Neural cell (in vitro differentiated cells): Measurements from ENCODE around the gene EIF2D. TPM values are rescaled to one million over a fixed set of nuclear protein-coding genes. Genes with fewer than 3 reads are reported as not detected.

Experiments
- H2AFZ ChIP-seq: fragments of 200-600, 300-800 bp; sonication (generic), shearing (Covaris generic); 2 replicates; pipeline ENCODE4 v1.6.0; 2014; ENCODE audit warnings: low read depth, mild to moderate bottlenecking, antibody characterized with exemption, low read length, moderate library complexity
- H3F3A ChIP-seq: fragments of 200-600 bp; shearing (Covaris generic); 2 replicates; pipeline ENCODE4 v1.6.1; 2016; ENCODE audit warnings: mild to moderate bottlenecking, moderate library complexity, mixed read lengths, antibody characterized with exemption, low read length; ENCODE audit not compliant: insufficient read depth, poor library complexity, severe bottlenecking
- H3K27ac ChIP-seq: fragments of 200-600, 300-800 bp; sonication (generic), shearing (Covaris generic); 2 replicates; pipeline ENCODE4 v1.5.1; 2014; ENCODE audit warnings: mild to moderate bottlenecking, low read length, moderate library complexity
- H3K27me3 ChIP-seq: fragments of 300-800, 200-600 bp; sonication (generic), shearing (Covaris generic); 2 replicates; pipeline ENCODE4 v1.6.0; 2014; ENCODE audit warnings: mild to moderate bottlenecking, low read depth, low read length, moderate library complexity; ENCODE audit not compliant: insufficient read depth
- H3K36me3 ChIP-seq: fragments of 300-800, 200-600 bp; sonication (generic), shearing (Covaris generic); 2 replicates; pipeline ENCODE4 v1.5.1; 2014; ENCODE audit warnings: mild to moderate bottlenecking, antibody characterized with exemption, low read length, moderate library complexity; ENCODE audit not compliant: insufficient read depth
- H3K4me2 ChIP-seq: fragments of 300-800, 200-600 bp; sonication (generic), shearing (Covaris generic); 2 replicates; pipeline ENCODE4 v1.6.0; 2014; ENCODE audit warnings: mild to moderate bottlenecking, low read length
- H3K4me3 ChIP-seq: fragments of 300-800, 200-600 bp; sonication (generic), shearing (Covaris generic); 2 replicates; pipeline ENCODE4 v1.5.1; 2014; ENCODE audit warnings: mild to moderate bottlenecking, low read length, moderate library complexity
- H3K79me2 ChIP-seq: fragments of 200-600 bp; shearing (Covaris generic); replicated peaks from 2 replicates; pipeline ENCODE4 v1.6.0; 2014; ENCODE audit warnings: mild to moderate bottlenecking, low read length, moderate library complexity; ENCODE audit not compliant: insufficient read depth
- H3K9ac ChIP-seq: fragments of 300-800, 200-600 bp; sonication (generic), shearing (Covaris generic); 2 replicates; pipeline ENCODE4 v1.6.1; 2016; ENCODE audit warnings: mild to moderate bottlenecking, low read length, mixed read lengths
- H3K9me2 ChIP-seq: fragments of 200-600 bp; shearing (Covaris generic); 2 replicates; pipeline ENCODE4 v1.6.1; 2016; ENCODE audit warnings: mild to moderate bottlenecking, low read length, mixed read lengths; ENCODE audit not compliant: insufficient read depth
- H3K9me3 ChIP-seq: fragments of 200-600, 300-800 bp; sonication (generic), shearing (Covaris generic); 2 replicates; pipeline ENCODE4 v1.6.1; 2016; ENCODE audit warnings: mild to moderate bottlenecking, mixed run types, low read length, moderate library complexity, mixed read lengths
- H4K20me1 ChIP-seq: fragments of 200-600 bp; shearing (Covaris generic); 2 replicates; pipeline ENCODE4 v1.6.1; 2016; ENCODE audit warnings: mild to moderate bottlenecking, mixed run types; ENCODE audit not compliant: insufficient read depth
- EP300 ChIP-seq: fragments of 450-650 bp; conservative IDR thresholded peaks from 2 replicates; pipeline ENCODE4 v1.6.1; 2014; ENCODE audit warnings: antibody characterized with exemption, mild to moderate bottlenecking, moderate library complexity; ENCODE audit not compliant: poor library complexity, severe bottlenecking
- EZH2 ChIP-seq: fragments of 200-600, 300-800 bp; shearing (Covaris generic), sonication (generic); IDR thresholded peaks from 2 replicates; pipeline ENCODE4 v1.6.1; 2014; ENCODE audit warnings: antibody characterized with exemption, low read length, borderline replicate concordance, mild to moderate bottlenecking; ENCODE audit not compliant: insufficient read depth, poor library complexity, severe bottlenecking
- MXI1 ChIP-seq: fragments of 450-650 bp; conservative IDR thresholded peaks from 2 replicates; pipeline ENCODE4 v1.6.1; 2014; ENCODE audit warnings: antibody characterized with exemption, mild to moderate bottlenecking; ENCODE audit not compliant: poor library complexity, severe bottlenecking
- POLR2AphosphoS5 ChIP-seq: IDR thresholded peaks from 2 replicates; pipeline ENCODE4 v1.6.1; 2012
- RAD21 ChIP-seq: fragments of 450-650 bp; conservative IDR thresholded peaks from 2 replicates; pipeline ENCODE4 v1.6.1; 2014; ENCODE audit warnings: antibody characterized with exemption, mild to moderate bottlenecking, moderate library complexity
- SMC3 ChIP-seq: fragments of 450-650 bp; conservative IDR thresholded peaks from 2 replicates; pipeline ENCODE4 v1.6.1; 2014; ENCODE audit warnings: antibody characterized with exemption, mild to moderate bottlenecking, moderate library complexity; ENCODE audit not compliant: poor library complexity
- TAF1 ChIP-seq: IDR thresholded peaks from 2 replicates; pipeline ENCODE4 v1.6.1; 2012; ENCODE audit warnings: low read depth
- polyA plus RNA-seq: library from polyadenylated mRNA; depleted of rRNA; stranded (reverse); fragments of >200 nt; gene quantifications from 2 replicates; pipeline ENCODE4 v1.2.3, GENCODE V29; 2014
- TF ChIP-seq, protein P1 (sequence below): IDR thresholded peaks from 2 replicates; pipeline ENCODE4 v1.6.1; 2012; ENCODE audit warnings: borderline replicate concordance
- TF ChIP-seq, protein P2 (sequence below): fragments of 450-650 bp; IDR thresholded peaks from 2 replicates; pipeline ENCODE4 v1.5.1; 2014; ENCODE audit warnings: antibody characterized with exemption, mild to moderate bottlenecking, moderate library complexity; ENCODE audit not compliant: poor library complexity, severe bottlenecking

EIF2D gene
- polyA plus RNA-seq, 1 donor from 2014 or later = 37.1 TPM

DNA sequence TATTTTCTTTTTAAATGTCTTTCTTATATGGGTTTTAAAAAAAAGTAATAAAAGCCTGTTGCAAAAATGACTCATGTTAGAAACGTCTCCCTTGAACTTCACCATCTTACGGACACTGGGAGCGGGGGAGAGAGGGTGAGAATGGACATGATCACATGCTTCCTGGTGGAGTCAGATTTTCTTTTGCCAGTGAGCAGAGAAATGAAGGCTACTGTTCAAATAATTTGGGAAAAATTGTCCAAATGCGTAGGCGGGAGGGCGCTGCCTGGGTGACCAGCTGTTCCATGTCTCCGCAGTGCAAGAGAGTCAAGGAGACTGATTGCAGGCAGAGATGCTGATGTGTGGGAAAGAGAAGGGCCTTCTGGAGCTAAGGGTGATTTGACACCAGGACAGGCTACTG lies 23.1 kb downstream of the EIF2D start:
- Histone ChIP-seq H4K20me1 (no peaks in the 10 kb centered on the region), H3K27me3 (no peaks in the 10 kb centered on the region), H3K9me2 (no peaks in the 10 kb centered on the region), H3K27ac (no peak overlapping the region), H2AFZ (no peak overlapping the region), H3K9me3 (no peaks in the 10 kb centered on the region), H3K4me3 (no peak overlapping the region), H3F3A (no peaks in the 10 kb centered on the region), H3K4me2 (no peak overlapping the region), H3K9ac (no peak overlapping the region), H3K79me2 (no peaks in the 10 kb centered on the region), H3K36me3 (peaks cover 6% of the 10 kb centered on the region)
- TF ChIP-seq SMC3 (no peak), POLR2AphosphoS5 (no peak), MXI1 (no peak)

DNA sequence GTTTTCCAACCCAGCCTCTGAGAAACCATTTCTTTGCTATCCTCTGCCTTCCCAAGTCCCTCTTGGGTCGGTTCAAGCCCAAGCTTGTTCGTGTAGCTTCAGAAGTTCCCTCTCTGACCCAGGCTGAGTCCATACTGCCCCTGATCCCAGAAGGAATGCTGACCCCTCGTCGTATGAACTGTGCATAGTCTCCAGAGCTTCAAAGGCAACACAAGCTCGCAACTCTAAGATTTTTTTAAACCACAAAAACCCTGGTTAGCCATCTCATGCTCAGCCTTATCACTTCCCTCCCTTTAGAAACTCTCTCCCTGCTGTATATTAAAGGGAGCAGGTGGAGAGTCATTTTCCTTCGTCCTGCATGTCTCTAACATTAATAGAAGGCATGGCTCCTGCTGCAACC lies 23.8 kb downstream of the EIF2D start:
- TF ChIP-seq EP300 = no peak
- TF ChIP-seq, protein P1, sequence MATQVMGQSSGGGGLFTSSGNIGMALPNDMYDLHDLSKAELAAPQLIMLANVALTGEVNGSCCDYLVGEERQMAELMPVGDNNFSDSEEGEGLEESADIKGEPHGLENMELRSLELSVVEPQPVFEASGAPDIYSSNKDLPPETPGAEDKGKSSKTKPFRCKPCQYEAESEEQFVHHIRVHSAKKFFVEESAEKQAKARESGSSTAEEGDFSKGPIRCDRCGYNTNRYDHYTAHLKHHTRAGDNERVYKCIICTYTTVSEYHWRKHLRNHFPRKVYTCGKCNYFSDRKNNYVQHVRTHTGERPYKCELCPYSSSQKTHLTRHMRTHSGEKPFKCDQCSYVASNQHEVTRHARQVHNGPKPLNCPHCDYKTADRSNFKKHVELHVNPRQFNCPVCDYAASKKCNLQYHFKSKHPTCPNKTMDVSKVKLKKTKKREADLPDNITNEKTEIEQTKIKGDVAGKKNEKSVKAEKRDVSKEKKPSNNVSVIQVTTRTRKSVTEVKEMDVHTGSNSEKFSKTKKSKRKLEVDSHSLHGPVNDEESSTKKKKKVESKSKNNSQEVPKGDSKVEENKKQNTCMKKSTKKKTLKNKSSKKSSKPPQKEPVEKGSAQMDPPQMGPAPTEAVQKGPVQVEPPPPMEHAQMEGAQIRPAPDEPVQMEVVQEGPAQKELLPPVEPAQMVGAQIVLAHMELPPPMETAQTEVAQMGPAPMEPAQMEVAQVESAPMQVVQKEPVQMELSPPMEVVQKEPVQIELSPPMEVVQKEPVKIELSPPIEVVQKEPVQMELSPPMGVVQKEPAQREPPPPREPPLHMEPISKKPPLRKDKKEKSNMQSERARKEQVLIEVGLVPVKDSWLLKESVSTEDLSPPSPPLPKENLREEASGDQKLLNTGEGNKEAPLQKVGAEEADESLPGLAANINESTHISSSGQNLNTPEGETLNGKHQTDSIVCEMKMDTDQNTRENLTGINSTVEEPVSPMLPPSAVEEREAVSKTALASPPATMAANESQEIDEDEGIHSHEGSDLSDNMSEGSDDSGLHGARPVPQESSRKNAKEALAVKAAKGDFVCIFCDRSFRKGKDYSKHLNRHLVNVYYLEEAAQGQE = no peak
- no peak for TF ChIP-seq TAF1
- no peak for TF ChIP-seq SMC3
- TF ChIP-seq MXI1 = no peak
- TF ChIP-seq RAD21 = no peak
- Histone ChIP-seq H3K9me2 (no peaks in the 10 kb centered on the region), H3K4me2 (no peak overlapping the region), H3K4me3 (no peak overlapping the region), H3K9ac (no peak overlapping the region), H2AFZ (no peak overlapping the region), H3K27ac (no peak overlapping the region), H3K9me3 (no peaks in the 10 kb centered on the region), H4K20me1 (no peaks in the 10 kb centered on the region), H3F3A (no peaks in the 10 kb centered on the region), H3K27me3 (no peaks in the 10 kb centered on the region), H3K36me3 (peaks cover 6% of the 10 kb centered on the region), H3K79me2 (no peaks in the 10 kb centered on the region)

DNA sequence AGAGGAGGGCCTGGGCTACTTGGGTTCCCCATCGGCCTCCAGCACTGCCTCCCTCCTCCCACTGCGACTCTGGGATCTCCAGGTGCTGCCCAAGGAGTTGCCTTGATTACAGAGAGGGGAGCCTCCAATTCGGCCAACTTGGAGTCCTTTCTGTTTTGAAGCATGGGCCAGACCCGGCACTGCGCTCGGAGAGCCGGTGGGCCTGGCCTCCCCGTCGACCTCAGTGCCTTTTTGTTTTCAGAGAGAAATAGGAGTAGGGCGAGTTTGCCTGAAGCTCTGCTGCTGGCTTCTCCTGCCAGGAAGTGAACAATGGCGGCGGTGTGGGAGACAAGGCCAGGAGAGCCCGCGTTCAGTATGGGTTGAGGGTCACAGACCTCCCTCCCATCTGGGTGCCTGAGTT lies 24.4 kb downstream of the EIF2D start:
- Histone ChIP-seq H3K9me2 (no peaks in the 10 kb centered on the region), H3K27me3 (no peaks in the 10 kb centered on the region), H3F3A (no peaks in the 10 kb centered on the region), H3K9me3 (no peaks in the 10 kb centered on the region), H3K79me2 (no peaks in the 10 kb centered on the region), H3K27ac (no peak overlapping the region), H3K9ac (no peak overlapping the region), H3K4me2 (no peak overlapping the region), H3K4me3 (no peak overlapping the region), H2AFZ (no peak overlapping the region), H3K36me3 (peaks cover 6% of the 10 kb centered on the region), H4K20me1 (no peaks in the 10 kb centered on the region)
- TF ChIP-seq RAD21 (no peak), EZH2 (no peak), POLR2AphosphoS5 (no peak), SMC3 (no peak), EP300 (no peak), TAF1 (no peak), MXI1 (no peak)
- TF ChIP-seq, protein P1 = no peak
- TF ChIP-seq, protein P2, sequence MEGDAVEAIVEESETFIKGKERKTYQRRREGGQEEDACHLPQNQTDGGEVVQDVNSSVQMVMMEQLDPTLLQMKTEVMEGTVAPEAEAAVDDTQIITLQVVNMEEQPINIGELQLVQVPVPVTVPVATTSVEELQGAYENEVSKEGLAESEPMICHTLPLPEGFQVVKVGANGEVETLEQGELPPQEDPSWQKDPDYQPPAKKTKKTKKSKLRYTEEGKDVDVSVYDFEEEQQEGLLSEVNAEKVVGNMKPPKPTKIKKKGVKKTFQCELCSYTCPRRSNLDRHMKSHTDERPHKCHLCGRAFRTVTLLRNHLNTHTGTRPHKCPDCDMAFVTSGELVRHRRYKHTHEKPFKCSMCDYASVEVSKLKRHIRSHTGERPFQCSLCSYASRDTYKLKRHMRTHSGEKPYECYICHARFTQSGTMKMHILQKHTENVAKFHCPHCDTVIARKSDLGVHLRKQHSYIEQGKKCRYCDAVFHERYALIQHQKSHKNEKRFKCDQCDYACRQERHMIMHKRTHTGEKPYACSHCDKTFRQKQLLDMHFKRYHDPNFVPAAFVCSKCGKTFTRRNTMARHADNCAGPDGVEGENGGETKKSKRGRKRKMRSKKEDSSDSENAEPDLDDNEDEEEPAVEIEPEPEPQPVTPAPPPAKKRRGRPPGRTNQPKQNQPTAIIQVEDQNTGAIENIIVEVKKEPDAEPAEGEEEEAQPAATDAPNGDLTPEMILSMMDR = no peak
